ENCODE results near the gene MMADHC. TPM values are rescaled to one million over a fixed set of nuclear protein-coding genes. Genes with fewer than 3 reads are reported as not detected.

The MMADHC gene
- total RNA-seq, 1 experiment from 2014 or later: 126 TPM

- DNase-seq (ENCODE audit: low spot score): no peak
- CTCF ChIA-PET: interaction anchor here (1.5 kb wide), 1 partner anchor 543 kb away, joined by 6 read pairs; no protein-coding TSS in a partner anchor
- no peaks in the 10 kb centered on the region for H3K4me1 Mint-ChIP-seq
- no peak overlapping the region for H3K27ac Mint-ChIP-seq
- no peaks in the 10 kb centered on the region for H3K27me3 Mint-ChIP-seq (ENCODE audit: low read depth)
- no peak for TF ChIP-seq CTCF (IDR thresholded peaks at IDR 0.05)
- TF ChIP-seq ETV6 (CRISPR knock-in tag; IDR thresholded peaks at IDR 0.05): no peak
- no peak for TF ChIP-seq ELF4 (CRISPR knock-in tag; IDR thresholded peaks at IDR 0.05; ENCODE audit: low read depth)
- TF ChIP-seq JAZF1 (CRISPR knock-in tag; IDR thresholded peaks at IDR 0.05): no peak
- TF ChIP-seq ATF1 (CRISPR knock-in tag; IDR thresholded peaks at IDR 0.05): no peak
- no peak for TF ChIP-seq ESRRA (CRISPR knock-in tag; IDR thresholded peaks at IDR 0.05; ENCODE audit: borderline replicate concordance)
- H3K4me3 Mint-ChIP-seq: no peak overlapping the region
- POLR2A ChIA-PET: no interaction called here
- no peaks in the 10 kb centered on the region for H3K36me3 Mint-ChIP-seq
- H3K9me3 Mint-ChIP-seq: no peaks in the 10 kb centered on the region
- ATAC-seq: peak; percentile 74
These were observed 28.1 kb downstream of the MMADHC start for GRCh38 chr2:149559341-149560068.

GRCh38 chr2:149556452-149556851 lies 31.1 kb downstream of the MMADHC start:
- Mint-ChIP-seq H3K36me3 (0 out of 2 replicates have a peak, but pooled peaks cover 3% of the 10 kb centered on the region), H3K4me3 (no peak overlapping the region), H3K9me3 (peaks cover 8% of the 10 kb centered on the region), H3K27me3 (ENCODE audit: low read depth) (no peaks in the 10 kb centered on the region), H3K4me1 (no peaks in the 10 kb centered on the region), H3K27ac (no peak overlapping the region)
- ChIA-PET POLR2A (no interaction called here), CTCF (interaction anchor here (1.1 kb wide), 1 partner anchor 104 kb away, joined by 3 read pairs; no protein-coding TSS in a partner anchor)
- no peak for ATAC-seq
- no peak for DNase-seq (ENCODE audit: low spot score)
- TF ChIP-seq NR1H2 (CRISPR knock-in tag; IDR thresholded peaks at IDR 0.05) (no peak), CTCF (IDR thresholded peaks at IDR 0.05) (no peak), KAT7 (CRISPR knock-in tag; IDR thresholded peaks at IDR 0.05; ENCODE audit: borderline replicate concordance) (no peak), ZNF532 (CRISPR knock-in tag; IDR thresholded peaks at IDR 0.05; ENCODE audit: borderline replicate concordance) (no peak)
- TF ChIP-seq, protein P1, sequence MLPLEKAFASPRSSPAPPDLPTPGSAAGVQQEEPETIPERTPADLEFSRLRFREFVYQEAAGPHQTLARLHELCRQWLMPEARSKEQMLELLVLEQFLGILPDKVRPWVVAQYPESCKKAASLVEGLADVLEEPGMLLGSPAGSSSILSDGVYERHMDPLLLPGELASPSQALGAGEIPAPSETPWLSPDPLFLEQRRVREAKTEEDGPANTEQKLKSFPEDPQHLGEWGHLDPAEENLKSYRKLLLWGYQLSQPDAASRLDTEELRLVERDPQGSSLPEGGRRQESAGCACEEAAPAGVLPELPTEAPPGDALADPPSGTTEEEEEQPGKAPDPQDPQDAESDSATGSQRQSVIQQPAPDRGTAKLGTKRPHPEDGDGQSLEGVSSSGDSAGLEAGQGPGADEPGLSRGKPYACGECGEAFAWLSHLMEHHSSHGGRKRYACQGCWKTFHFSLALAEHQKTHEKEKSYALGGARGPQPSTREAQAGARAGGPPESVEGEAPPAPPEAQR (CRISPR knock-in tag; IDR thresholded peaks at IDR 0.05): no peak
- TF ChIP-seq, protein P2, sequence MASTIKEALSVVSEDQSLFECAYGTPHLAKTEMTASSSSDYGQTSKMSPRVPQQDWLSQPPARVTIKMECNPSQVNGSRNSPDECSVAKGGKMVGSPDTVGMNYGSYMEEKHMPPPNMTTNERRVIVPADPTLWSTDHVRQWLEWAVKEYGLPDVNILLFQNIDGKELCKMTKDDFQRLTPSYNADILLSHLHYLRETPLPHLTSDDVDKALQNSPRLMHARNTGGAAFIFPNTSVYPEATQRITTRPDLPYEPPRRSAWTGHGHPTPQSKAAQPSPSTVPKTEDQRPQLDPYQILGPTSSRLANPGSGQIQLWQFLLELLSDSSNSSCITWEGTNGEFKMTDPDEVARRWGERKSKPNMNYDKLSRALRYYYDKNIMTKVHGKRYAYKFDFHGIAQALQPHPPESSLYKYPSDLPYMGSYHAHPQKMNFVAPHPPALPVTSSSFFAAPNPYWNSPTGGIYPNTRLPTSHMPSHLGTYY (CRISPR knock-in tag; IDR thresholded peaks at IDR 0.05): no peak

All from WTC11 (cell line).